ENCODE results near the gene ADM.

The ADM gene

DNA sequence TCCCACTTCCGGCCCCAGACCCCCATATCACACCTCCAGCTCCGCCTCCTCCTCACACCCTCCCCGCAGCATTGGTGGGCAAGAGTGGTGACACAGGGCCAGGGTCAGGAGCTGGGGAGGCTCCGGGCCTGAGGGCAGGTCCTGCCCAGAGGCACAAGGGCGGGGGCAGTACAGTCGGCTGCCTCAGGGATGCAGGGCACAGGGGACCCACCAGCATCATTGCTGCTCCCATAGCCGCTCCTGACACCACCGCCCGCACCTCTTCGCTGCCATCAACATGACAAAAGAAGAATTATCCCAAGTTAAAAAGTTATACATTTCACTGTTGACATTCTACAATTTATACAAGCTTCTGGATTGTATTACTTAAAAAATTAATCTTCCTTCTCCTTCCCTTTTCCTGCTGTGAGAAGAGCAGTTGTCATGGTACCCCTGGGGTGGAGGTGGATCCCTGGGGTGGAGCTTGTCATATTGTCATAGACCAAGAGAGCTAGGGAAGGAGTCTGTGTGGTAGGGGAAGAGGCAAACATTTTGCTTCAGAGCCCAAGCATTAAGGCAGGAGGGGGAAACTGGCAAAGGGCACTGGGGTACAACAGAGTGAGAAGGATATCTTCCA lies 15.0 kb upstream of the ADM start:
- DNase-seq (ENCODE audit: low read depth in 2 of 2): no peak

DNA sequence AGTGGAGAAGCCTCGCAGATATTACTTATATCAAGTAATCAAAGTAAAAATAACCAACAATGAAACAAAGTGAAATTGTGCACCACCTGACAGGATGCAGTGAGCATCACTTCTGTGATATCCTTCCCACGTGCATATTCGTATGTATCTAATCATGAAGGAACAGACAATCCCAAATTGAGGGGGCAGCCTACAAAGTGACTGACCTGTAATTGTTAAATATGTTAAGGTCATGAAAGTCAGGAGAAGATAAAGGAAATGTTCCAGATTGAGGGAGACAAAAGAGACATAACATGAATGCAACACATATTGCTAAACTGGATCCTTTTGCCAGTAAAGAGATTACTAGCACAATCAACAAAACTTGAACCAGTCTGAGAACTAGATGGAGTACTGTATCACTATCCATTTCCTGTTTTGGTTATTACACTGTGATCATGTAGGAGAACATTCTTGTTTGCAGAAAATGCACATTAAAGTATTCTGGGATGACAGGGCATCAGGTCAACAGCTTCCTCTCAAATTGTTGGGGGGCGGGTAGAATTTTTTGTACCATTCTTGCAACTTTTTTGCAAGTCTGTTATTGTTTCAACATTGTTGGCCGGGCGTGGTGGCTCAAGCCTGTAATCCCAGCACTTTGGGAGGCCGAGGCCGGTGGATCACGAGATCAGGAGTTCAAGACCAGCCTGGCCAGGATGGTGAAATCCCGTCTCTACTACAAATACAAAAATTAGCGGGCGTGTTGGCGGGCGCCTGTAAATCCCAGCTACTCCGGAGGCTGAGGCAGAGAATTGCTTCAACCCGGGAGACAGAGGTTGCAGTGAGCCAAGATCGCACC lies 12.9 kb upstream of the ADM start:
- DNase-seq (ENCODE audit: low read depth in 2 of 2): no peak

DNA sequence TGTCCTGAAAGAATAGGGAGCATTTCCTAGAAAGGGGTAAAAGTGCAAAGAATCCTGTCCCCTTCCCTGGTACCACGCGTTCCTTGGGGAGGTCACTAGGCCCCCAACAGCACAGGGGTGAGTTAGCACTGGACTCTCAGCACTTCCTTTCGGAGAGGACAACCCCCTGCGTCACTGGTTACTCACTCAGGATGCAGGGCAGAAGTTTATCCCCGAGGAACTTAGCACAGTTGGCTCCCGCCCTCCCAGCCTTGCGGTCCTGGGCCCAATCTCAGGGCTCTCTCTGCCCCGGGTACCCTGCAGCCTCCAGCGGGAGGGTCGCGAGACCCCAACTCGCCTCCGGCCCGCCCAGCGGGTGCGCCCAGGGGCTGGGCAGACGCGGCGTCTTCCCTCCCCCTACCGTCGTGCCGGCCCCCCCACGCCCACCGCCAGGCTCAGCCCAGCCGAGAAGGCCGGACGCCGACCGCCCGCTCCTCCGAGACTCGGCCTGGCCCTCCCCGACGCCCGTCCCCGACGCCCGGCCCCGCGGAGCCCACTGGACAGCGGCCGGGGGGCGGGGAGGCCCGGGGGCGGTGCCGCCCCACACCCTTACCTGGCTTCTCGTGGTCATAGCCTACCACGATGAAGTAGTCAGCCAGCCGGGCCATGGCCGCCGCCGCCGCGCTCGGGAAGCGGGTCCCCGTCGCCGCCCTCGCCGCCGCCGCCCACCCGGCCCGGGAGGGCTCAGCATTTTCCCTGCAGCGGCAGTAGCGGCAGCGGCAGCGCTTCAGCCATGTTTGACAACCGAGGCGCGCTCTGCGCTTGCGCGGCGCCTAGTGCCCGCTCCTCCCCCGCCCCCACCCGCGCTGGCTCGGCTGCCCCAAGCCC lies 11.2 kb upstream of the ADM start, which contains the start of gene SBF2:
SBF2 (minus strand) TSS at position 797 of the 867 bp plus-strand sequence; CDS start at position 647, 150 bp downstream.
- DNase-seq (ENCODE audit: low read depth in 2 of 2): peak; percentile 66 to 74

DNA sequence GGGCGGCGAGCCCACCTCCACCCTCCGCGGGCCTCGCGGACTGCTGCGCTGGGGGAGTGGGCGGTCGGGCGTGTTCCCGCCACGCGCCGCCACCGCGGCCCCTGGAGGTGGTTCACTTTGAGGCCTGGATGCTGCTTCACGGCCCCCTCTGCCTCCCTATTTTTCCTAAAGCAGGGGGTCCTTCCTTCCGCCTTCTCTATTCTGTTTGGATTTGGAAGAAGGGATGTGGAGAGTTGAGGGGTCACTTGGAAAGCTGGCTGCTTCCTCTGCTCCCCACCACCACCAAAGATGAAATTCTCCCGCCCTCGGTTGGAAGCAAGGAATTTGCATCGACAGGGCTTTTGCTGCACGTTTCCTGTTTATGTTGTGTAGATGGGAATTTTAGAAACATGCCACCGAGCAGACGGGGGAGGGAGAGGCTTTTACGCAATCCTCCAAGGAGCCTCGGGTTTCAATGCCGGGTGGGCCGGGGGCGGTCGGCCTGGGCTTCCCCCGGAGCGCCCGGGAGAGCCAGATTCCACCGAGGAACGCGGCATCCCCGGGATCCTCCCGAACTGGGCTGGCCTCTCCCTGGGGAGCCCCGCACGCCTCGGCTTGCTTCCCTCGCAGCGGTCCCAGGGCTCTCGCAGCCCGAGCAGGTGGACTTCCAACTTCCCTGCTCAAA lies 10.5 kb upstream of the ADM start:
- DNase-seq (ENCODE audit: low read depth in 2 of 2): no peak

DNA sequence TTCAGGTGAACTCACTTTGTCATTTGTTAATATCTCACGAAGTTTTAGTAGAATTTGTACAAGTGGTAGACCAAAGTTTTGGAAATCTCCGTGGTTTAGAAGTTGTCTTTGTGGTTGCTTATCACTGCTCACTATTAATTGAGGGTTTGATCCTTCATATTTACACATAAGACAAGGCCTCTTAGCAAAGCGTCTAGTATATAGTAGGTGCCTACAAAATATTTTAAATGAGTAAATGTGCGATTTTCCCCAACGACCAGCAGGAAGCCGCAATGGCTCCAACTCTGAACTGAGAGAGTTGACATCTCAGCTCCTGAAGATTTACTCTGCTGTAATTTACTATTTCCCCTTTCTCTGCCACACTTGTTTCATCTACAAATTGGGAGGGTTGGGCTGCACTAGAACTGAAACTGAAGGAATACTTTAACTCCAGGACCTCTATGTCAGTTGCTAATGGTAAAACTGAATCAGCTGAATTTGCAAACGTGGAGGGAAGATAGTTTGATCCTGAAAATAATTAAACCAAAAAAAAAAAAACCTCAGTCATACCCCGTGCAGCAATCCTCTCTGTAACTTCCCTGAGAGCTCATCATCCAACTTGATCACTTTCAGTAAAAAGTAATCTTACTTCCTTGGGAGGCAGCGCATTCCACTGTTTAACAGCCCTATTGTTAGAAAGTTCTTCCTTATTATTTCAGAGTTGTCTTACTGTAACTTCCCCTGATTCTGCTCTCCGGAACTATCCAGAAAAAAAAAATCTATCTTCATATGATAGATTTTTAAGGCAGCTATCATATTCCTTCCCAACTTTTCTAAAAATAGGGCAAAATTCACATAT lies 9.6 kb upstream of the ADM start:
- no peak for DNase-seq (ENCODE audit: low read depth in 2 of 2)

DNA sequence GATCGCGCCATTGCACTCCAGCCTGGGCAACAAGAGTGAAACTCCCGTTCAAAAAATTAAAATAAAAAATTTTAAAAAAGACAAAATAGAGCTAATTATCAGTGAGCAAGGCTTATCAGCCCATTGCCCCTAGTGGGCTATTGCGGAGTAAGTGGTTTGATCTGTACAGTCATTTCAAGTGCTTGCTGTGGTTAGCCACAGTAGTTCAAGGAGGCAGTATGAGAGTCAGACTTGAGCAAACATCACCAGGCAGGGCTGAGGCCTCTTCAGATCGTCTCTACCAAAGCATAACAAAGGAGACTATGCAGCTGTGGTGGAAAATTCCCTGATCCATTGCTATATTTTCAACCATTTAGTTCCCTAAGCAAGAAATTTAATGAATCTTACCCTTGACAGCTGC lies 6.5 kb upstream of the ADM start:
- DNase-seq (ENCODE audit: low read depth in 2 of 2): peak in 1 of 2 donors; percentile 44

DNA sequence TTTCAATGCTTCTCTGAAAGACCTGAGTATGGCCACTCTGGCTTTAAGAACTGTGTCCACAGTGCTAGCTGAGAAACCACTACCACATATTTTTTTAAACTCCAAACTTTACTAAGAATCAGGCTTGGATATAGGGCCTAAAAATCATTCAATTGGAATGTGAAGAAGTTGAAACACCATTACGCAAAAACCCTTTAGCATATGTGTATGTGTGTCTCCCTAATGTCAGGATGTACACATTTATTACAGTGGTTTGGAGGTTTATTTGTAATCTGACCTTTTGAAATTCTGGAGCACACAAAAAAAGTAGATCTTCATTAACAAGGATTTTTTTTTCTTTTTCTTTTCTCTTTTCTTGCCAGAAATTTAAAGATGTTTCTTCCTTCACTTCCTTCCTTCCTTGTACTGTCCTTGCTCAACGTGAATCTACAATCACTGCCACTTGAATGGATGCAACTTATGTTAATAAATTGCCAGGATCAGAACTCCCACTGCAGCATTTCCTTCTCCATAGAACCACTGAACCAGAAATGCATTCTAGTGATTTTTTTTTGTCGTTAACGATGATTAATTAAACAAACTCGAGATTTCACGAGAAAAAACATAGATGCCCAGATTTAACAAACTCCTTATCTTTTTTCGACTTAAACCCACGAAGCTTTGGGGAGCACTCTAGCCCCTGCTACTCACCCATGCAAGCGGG lies 3.1 kb upstream of the ADM start:
- DNase-seq (ENCODE audit: low read depth in 2 of 2): no peak

DNA sequence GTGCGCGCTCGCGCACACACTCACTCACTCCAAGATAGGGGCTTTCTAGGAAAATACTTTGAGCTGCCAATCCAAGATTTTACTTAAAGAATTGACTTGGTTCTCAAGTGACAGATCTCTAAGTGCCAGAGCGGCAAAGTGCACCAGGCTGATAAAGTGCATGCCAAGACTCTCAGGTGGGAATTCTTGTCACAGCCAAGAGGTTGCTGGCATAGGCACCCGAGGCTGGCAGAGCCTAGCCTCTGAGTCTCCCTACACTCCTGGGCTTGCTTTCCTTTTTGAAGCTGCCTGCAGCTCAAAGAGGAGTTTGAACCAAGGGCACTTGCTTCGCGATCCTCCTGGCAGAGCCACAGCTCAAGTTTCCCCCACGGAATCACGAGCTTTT lies 2.5 kb upstream of the ADM start:
- DNase-seq (ENCODE audit: low read depth in 2 of 2): no peak

DNA sequence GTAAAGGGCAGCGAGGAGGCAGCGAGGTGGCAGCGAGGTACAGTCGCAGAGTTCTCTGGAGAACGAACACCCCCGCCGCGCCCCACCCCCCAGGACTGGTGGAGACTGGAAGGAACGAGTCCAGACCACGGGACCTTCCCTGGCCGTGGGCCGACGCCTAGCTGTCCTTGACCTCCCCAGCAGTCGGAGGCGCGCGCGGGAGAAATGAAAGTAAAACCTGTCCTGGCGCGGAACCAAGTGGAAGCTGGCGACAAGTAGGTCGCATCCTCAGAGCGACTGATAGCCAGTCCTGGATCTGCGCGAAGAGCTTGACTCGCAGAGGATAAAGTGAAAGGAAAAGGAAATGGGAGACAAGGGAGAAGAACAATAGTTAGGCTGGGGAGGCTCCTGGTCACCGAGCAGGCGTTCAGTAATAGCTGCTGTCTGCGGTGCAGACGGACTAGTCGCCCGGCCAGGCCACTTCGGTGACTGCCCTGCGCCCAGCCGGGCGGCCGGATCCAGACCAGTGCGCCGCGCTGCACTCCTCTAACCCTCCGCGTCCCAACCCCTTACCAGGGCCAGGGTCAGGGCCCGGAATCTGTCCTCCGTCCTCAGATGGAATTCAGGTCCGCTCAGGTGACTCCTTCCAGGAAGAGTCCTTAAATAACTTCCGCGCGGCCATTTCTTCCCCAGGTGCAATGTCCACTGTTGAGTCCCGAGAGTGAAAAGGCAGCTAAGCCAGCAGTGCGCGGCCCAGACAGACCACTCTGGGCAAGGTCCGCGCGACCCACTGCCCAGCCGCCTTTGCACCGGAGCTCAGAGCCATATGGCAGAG lies 1.9 kb upstream of the ADM start:
- no peak for DNase-seq (ENCODE audit: low read depth in 2 of 2)

DNA sequence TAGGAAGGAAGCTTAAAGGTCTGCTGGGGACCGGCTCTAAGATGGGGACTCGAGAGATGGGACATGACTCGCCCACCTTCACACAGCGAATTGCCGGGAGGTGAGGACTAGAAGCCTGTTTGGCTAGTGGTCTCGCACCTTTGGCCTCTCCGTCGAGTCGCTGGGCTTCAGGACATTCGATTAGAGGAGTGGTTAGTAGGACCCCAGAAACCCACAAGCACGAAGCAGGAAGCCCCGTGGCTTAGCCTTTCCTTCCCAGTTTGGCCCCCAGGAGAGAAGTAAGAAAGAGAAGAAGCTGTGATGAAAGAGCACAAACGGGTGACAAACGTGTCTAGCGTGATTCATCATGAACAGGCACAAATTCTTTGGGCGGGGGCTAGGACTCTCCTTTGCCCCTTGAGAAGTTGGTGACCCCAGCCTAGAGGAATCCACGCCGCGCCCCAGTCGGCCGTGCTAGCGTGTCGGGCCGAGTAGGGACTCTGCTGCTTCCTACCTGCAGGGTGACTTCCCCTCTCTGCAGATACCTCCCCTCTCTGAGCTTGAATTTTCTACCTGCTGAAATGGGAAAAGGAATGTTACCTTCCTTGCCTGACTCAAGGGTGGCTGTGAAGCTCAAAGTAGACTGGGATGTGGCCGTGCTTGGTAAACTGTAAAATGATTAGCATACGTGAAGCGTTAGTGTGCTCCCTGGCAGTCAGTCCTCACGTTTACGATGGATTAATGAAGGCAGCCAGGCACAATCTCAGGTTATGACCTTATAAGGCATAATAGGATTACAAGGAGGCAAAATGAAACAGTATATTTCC lies 1.1 kb upstream of the ADM start:
- DNase-seq (ENCODE audit: low read depth in 2 of 2): no peak

DNA sequence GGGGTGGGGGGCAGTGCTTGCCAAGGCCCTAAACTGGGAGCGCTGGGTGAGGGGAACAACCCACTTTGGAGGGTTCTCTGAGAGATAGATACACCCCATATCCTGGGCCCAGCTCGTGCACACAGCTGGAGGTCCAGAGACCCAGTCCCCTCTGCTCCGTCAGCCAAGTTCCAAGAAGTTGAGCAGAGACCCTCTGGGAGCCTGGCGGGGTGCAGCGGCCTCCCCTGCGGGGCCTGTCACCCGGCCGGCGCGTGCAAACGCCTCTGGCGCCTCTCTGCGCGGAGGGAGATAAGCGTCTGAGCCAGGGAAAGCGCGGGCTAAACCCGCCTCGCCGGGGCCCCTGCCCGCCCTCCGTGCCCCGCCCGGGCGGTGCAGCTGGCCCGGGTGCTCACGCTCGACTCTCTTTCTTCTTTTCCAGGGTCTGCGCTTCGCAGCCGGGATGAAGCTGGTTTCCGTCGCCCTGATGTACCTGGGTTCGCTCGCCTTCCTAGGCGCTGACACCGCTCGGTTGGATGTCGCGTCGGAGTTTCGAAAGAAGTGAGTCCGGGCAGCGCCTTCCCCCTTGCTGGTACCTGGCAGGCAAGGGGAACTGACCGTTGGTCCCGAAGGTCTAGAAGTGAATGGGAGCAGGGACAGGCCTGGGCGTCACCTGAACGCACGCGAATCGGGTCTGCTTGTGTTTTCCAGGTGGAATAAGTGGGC lies 540 bp downstream of the ADM start:
- no peak for DNase-seq (ENCODE audit: low read depth in 2 of 2)

DNA sequence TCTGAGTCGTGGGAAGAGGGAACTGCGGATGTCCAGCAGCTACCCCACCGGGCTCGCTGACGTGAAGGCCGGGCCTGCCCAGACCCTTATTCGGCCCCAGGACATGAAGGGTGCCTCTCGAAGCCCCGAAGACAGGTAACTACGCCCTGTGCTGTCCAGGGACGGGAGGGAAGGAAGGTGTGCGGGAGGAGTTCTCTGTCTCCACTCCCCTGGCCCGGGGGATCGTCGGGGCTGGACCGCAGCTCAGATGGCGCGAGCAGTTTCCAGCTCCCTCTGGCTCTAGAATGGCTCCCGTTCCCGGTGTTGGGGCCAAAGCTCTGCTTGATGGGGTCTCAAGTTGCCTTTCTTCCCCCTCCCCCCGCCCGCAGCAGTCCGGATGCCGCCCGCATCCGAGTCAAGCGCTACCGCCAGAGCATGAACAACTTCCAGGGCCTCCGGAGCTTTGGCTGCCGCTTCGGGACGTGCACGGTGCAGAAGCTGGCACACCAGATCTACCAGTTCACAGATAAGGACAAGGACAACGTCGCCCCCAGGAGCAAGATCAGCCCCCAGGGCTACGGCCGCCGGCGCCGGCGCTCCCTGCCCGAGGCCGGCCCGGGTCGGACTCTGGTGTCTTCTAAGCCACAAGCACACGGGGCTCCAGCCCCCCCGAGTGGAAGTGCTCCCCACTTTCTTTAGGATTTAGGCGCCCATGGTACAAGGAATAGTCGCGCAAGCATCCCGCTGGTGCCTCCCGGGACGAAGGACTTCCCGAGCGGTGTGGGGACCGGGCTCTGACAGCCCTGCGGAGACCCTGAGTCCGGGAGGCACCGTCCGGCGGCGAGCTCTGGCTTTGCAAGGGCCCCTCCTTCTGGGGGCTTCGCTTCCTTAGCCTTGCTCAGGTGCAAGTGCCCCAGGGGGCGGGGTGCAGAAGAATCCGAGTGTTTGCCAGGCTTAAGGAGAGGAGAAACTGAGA lies 1.4 kb downstream of the ADM start:
- no peak for DNase-seq (ENCODE audit: low read depth in 2 of 2)

DNA sequence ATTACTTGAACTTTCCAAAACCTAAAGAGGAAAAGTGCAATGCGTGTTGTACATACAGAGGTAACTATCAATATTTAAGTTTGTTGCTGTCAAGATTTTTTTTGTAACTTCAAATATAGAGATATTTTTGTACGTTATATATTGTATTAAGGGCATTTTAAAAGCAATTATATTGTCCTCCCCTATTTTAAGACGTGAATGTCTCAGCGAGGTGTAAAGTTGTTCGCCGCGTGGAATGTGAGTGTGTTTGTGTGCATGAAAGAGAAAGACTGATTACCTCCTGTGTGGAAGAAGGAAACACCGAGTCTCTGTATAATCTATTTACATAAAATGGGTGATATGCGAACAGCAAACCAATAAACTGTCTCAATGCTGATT lies 2.1 kb downstream of the ADM start:
- no peak for DNase-seq (ENCODE audit: low read depth in 2 of 2)

DNA sequence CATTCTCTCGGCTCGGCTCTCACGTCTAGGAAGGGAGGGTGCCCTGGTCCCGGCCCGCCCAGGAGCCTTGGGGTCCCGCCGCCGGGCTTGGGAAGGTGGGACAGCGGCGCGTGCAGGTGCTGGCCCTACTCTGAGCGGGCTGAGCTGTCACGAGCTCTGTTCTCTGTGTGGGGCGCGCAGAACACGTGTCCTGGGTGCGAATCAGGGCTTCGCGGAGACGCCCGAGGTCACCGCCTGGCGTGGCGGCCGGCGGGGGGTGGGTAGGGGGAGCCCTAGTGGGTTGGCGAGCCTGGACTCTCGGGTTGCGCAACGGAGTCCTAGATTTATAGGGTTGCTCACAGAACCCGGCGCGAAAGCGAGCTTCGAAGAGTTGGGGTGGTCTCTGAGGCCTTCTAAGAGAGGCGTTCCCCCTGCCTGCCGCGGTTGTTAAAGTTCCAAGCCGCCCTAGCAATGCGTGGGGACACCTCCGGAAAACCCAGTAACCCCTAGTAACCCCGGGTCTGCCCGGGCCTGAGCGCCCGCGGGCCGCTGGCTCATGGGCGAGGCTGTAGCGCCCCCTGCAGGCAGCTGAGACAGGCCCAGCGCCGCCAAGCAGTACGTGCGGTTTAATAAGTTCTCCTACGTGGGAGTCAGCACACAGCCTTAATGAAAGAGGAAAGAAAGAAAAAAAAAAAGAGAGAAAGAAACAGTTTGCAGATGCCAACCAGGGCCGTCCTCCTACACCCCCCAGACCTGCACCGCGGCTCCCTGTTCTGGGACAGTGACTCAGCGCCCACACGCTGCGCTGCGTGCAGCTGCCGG lies 2.7 kb downstream of the ADM start:
- peak; percentile 80 to 81 for DNase-seq (ENCODE audit: low read depth in 2 of 2)

DNA sequence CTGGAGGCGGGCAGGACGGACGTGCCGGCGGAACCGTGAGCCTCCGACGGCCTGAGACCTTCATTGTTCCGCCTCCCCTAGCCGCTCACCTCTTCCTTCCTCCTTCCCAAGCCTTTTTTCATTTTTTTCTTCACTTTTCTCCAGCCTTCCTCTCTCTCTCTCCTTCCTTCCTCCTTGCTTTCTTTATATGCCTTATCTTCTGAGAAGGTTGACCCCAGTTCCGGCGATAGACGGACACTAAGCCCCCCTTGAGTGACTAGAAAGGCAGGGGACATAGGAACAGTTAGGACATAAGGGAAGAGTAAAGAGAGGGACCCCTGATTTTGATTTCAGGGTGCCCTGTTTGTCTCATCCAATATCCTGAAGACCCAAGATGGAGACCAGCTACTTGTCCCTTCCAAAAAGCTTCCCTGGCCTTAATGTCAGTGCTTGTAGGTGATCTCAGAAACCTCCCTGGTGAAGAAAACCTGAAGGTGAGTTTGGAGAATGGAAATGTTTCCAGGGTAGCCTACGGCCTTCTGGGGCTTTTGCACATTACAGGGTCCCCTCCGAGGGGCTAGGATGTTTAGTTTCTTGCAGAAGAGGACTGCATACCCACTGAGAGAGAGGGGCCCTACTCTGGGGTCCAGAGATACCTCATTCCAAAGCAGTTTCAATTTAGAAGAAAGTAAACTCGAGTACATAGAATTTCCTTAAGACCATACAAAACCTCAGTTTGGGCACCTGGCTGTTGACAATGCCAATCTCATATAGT lies 3.5 kb downstream of the ADM start:
- no peak for DNase-seq (ENCODE audit: low read depth in 2 of 2)
